Keratinocyte (primary cell): Measurements from ENCODE around the gene KIAA1217.

Source experiments
- CTCF ChIP-seq, 3 experiments: IDR thresholded peaks in 1 of 3; conservative IDR thresholded peaks in 1 of 3; optimal IDR thresholded peaks in 1 of 3; 2 replicates in 2 of 3; 3 replicates in 1 of 3; pipeline versions ENCODE3 to v1.5.1; 2011; ENCODE audit warnings: low read length in 3 of 3, mild to moderate bottlenecking in 3 of 3, moderate library complexity in 2 of 3, control low read depth in 1 of 3, inconsistent platforms in 1 of 3; ENCODE audit not compliant: insufficient read depth in 2 of 3; ENCODE audit errors: extremely low read depth in 1 of 3
- EZH2 ChIP-seq: IDR thresholded peaks from one replicate; pipeline ENCODE4 v1.6.1; 2012; ENCODE audit warnings: inconsistent platforms, mild to moderate bottlenecking, low read length, moderate library complexity

GRCh38 chr10:24318517-24318916 is 109.6 kb downstream of the KIAA1217 start:
- TF ChIP-seq CTCF (optimal IDR thresholded peaks at IDR 0.05 in 1 of 3, IDR thresholded peaks at IDR 0.05 in 1 of 3, conservative IDR thresholded peaks at IDR 0.05 in 1 of 3; ENCODE audit: extremely low read depth in 1 of 3, insufficient read depth in 2 of 3, low read length in 3 of 3): no peak
- no peak for TF ChIP-seq EZH2
